Natural killer cell treated with Interleukin-12 subunit alpha and Interleukin-12 subunit beta and Interleukin-15 and Interleukin-18, amount 100 ng/mL, for 72 hours (primary cell): ENCODE results near the gene HS3ST1. TPM values are rescaled to one million over a fixed set of nuclear protein-coding genes. Genes with fewer than 3 reads are reported as not detected.

Source experiments
- ATAC-seq, 2 donors: fragments of 150-1000 bp; cut with Tn5 transposase in 1 of 2; sonication (Bioruptor Pico), chemical (Tn5 transposase) in 1 of 2; 2 replicates each; pipeline ENCODE4 v1.10.0; 2021
- DNase-seq: peaks from one replicate; pipeline ENCODE4 v3.0.0; 2022; ENCODE audit warnings: low spot score
- H3K27ac Mint-ChIP-seq, 2 donors: 1 replicate in 1 of 2; 2 replicates in 1 of 2; pipeline ENCODE4 v1.8.0; 2022; ENCODE audit warnings: mixed read lengths in 2 of 2, mild to moderate bottlenecking in 1 of 2, moderate library complexity in 1 of 2
- H3K27me3 Mint-ChIP-seq, 2 donors: 1 replicate in 1 of 2; 2 replicates in 1 of 2; pipeline ENCODE4 v1.8.0; 2022; ENCODE audit warnings: mixed read lengths in 2 of 2
- H3K36me3 Mint-ChIP-seq: one replicate; pipeline ENCODE4 v1.8.0; 2022; ENCODE audit warnings: mixed read lengths
- H3K4me1 Mint-ChIP-seq, 2 donors: 1 replicate in 1 of 2; 2 replicates in 1 of 2; pipeline ENCODE4 v1.8.0; 2022; ENCODE audit warnings: low read depth in 2 of 2, mixed read lengths in 2 of 2, mild to moderate bottlenecking in 1 of 2
- H3K4me3 Mint-ChIP-seq: one replicate; pipeline ENCODE4 v1.8.0; 2022; ENCODE audit warnings: mixed read lengths
- H3K9me3 Mint-ChIP-seq: 2 replicates; pipeline ENCODE4 v1.8.0; 2022; ENCODE audit warnings: mixed read lengths
- total RNA-seq, 2 donors: library from RNA; stranded (reverse); gene quantifications; one replicate each; pipeline ENCODE4 v1.2.3, GENCODE V29; 2022

HS3ST1 gene
- total RNA-seq, 2 donors from 2014 or later, result not detected

DNA sequence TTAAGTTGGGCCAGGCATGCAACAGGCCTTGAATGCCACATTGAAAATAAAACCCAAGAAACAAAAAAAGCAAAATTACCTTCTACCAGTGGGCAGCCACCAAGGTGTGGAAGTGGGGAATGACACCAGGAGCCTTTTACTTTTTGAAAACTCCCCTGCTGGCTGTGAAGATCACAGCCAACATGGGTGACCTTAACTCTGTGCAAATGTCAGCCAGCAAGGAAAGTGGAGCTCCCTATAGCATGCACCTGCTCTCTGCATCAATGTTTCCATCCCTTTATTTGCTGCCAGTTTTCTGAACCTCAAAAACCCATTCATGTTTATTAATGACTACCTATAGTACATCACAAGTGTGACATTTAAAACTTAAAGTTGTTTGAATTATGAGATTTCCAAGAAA, 63.7 kb downstream of the HS3ST1 start:
- Mint-ChIP-seq H3K27ac (no peak overlapping the region), H3K27me3 (peaks cover 6 to 12% of the 10 kb centered on the region in 2 donors), H3K36me3 (no peaks in the 10 kb centered on the region), H3K4me3 (no peak overlapping the region), H3K9me3 (no peaks in the 10 kb centered on the region), H3K4me1 (no peaks in the 10 kb centered on the region)
- no peak for DNase-seq
- ATAC-seq, result no peak

DNA sequence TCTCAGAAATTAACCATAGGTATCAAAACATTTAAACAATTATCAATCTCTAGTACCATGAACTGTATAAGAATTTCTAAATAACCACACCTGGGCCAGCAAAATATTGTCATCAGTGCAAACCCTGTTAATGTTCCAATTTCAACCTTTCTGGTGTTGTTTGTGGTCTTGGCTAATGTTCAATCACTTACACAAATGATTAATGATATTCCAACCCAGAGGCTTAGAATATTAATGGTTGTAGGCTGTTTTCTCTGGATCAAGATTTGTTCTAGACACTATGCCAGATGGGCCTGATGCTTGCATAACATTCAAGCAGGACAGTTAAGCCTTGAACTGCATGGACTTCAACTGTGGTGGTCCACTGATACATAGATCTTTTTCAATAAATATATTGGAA, 69.1 kb downstream of the HS3ST1 start:
- ATAC-seq (no peak), DNase-seq (no peak)
- Mint-ChIP-seq H3K4me3 (no peak overlapping the region), H3K36me3 (no peaks in the 10 kb centered on the region), H3K4me1 (peaks cover 0 to 6% of the 10 kb centered on the region in 2 donors), H3K27ac (no peak overlapping the region), H3K27me3 (peaks cover 0 to 7% of the 10 kb centered on the region in 2 donors), H3K9me3 (no peaks in the 10 kb centered on the region)

DNA sequence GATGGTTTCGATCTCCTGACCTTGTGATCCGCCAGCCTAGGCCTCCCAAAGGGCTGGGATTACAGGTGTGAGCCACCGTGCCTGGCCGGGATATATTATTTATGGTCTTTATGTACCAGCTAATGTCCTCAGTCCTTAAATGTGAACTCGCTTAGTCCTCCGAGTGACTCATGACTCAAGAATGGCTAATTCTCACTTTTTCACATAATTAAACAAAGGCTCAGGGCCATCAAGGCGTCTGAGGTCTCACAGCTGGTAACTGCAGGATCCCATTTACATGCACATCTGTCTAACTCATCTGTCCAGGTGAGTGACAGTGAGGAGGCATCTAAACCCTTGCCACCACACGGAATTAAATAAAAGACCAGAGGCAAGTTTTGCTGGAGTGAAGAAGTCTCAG, 73.5 kb downstream of the HS3ST1 start:
- Mint-ChIP-seq H3K4me3 (no peak overlapping the region), H3K36me3 (no peaks in the 10 kb centered on the region), H3K27me3 (no peaks in the 10 kb centered on the region), H3K4me1 (peaks cover 0 to 6% of the 10 kb centered on the region in 2 donors), H3K27ac (no peak overlapping the region), H3K9me3 (no peaks in the 10 kb centered on the region)
- no peak for DNase-seq
- no peak for ATAC-seq

DNA sequence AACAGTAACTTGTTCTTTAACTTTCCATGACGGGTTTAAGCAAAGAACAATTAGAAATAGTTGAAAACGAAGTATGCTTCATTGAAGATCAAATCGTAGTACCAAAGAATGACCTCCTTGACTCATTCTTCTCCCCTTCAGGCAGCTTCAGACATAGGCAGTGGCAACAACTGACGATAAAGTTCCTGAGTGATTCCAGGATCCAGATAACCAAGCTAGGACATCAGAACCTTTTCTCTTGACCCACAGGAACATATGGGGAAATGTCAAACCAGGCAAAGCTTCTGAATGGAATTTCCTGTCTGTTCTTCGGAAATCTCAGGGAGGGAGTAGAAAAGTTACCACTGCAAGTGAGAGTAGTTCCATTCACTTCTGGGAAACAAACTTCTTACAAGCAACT, 74.2 kb downstream of the HS3ST1 start:
- Mint-ChIP-seq H3K27ac (no peak overlapping the region), H3K36me3 (no peaks in the 10 kb centered on the region), H3K27me3 (no peaks in the 10 kb centered on the region), H3K4me3 (no peak overlapping the region), H3K9me3 (no peaks in the 10 kb centered on the region), H3K4me1 (peaks cover 0 to 6% of the 10 kb centered on the region in 2 donors)
- no peak for ATAC-seq
- no peak for DNase-seq

DNA sequence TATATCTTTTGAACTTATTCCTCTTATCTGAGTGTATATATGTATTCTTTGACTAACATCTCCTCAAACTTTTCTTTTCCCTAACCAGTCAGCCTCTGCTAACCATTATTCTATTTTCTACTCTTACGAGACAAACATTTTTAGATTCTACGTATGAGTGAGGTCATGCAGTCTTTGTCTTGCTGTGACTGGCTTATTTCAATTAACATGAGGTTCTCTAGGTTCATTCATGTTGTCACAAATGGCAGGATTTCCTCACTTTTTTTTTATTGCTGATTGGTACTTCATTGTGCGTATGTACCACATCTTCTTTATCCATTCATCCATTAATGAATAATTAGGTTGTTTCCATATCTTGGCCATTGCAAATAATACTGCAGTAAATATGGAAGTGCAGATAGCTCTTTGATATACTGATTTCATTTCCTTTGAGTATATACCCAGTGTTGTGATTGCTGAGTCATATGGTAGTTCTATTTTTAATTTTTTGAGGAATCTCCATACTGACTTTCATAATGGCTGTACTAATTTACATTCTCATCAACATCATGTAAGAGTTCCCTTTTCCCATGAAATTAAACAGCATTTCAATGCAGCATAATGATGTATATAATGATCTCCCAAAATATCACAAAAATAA, 80.1 kb downstream of the HS3ST1 start:
- H3K27me3 Mint-ChIP-seq, result peaks cover 0 to 7% of the 10 kb centered on the region in 2 donors
- no peaks in the 10 kb centered on the region for H3K4me1 Mint-ChIP-seq
- DNase-seq, result no peak
- H3K9me3 Mint-ChIP-seq, result no peaks in the 10 kb centered on the region
- no peak overlapping the region for H3K27ac Mint-ChIP-seq
- H3K4me3 Mint-ChIP-seq, result no peak overlapping the region
- ATAC-seq, result no peak
- H3K36me3 Mint-ChIP-seq, result no peaks in the 10 kb centered on the region

DNA sequence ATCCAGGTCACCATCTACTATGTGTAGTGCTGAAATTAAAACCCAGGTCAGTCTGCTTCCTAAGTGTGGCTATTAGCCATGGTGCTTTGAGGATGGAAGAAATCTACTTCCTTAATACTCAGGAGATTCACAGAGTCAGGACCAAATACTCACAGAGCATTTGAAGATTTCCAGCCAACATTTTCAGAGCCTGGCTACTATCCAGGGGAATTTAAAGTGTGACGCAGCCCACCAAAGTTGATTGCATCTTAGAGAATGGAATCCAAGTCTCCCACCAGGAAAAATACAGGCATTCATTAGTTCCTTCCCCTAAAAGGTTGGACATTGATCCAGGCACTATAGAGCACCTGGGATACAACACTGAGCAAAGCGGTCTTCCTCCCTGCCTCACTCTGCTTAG, 83.8 kb downstream of the HS3ST1 start:
- H3K36me3 Mint-ChIP-seq, result no peaks in the 10 kb centered on the region
- DNase-seq, result no peak
- no peak overlapping the region for H3K27ac Mint-ChIP-seq
- no peak overlapping the region for H3K4me3 Mint-ChIP-seq
- ATAC-seq, result no peak
- H3K4me1 Mint-ChIP-seq, result no peaks in the 10 kb centered on the region
- no peaks in the 10 kb centered on the region for H3K9me3 Mint-ChIP-seq
- H3K27me3 Mint-ChIP-seq, result peaks cover 0 to 14% of the 10 kb centered on the region in 2 donors

DNA sequence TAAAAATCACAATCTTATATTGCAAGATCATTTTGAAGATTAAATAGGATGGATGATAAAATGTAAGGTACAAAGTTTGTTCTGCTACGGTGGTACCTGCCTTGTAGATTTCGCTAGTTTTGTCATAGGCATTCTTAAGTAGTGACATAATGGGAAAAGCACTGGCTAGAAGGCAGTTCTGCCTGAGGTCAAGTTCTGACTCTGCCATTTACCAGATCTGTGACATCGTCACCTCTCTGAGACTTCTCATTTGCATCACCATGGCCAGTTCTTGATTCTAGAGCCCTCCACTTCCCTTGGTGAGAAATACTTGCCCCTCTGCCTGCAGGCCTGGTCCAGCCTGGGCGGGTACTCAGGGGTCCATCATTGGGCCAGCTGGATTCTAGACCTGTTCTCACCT, 85.2 kb downstream of the HS3ST1 start:
- no peak for DNase-seq
- Mint-ChIP-seq H3K4me1 (no peaks in the 10 kb centered on the region), H3K27me3 (peaks cover 4 to 9% of the 10 kb centered on the region in 2 donors), H3K36me3 (no peaks in the 10 kb centered on the region), H3K4me3 (no peak overlapping the region), H3K27ac (no peak overlapping the region), H3K9me3 (no peaks in the 10 kb centered on the region)
- no peak for ATAC-seq
